HepG2 (cell line): Measurements from ENCODE around the gene COMMD7. TPM values are rescaled to one million over a fixed set of nuclear protein-coding genes. Genes with fewer than 3 reads are reported as not detected.

ENCODE experiments used
- ATRX ChIP-seq: sonication (generic); formaldehyde crosslinking; IDR thresholded peaks from 2 replicates; pipeline ENCODE4 v1.4.0; 2020; ENCODE audit warnings: missing genetic modification reagents, borderline replicate concordance
- KDM5A ChIP-seq: fragments of 200-600 bp; sonication (generic); IDR thresholded peaks from 2 replicates; pipeline ENCODE4 v1.7.0; 2018; ENCODE audit warnings: antibody characterized with exemption, mild to moderate bottlenecking, low read length, borderline replicate concordance
- KMT2B ChIP-seq: IDR thresholded peaks from 2 replicates; pipeline ENCODE4 v1.6.1; 2016; ENCODE audit warnings: missing genetic modification reagents, missing compliant biosample characterization
- ZMAT3 ChIP-seq: sonication (generic); formaldehyde crosslinking; conservative IDR thresholded peaks from 2 replicates; pipeline ENCODE4 v1.7.0; 2021; ENCODE audit warnings: missing genetic modification reagents
- ZNF670 ChIP-seq: sonication (generic); formaldehyde crosslinking; IDR thresholded peaks from 2 replicates; pipeline ENCODE4 v1.8.0; 2022; ENCODE audit warnings: mild to moderate bottlenecking, missing genetic modification reagents, borderline replicate concordance
- polyA plus RNA-seq, 8 experiments: library from polyadenylated mRNA; depleted of rRNA in 3 of 8; stranded (reverse) in 7 of 8; unstranded in 1 of 8; fragments of >200 nt; fragmentation: Illumina TruSeq in 4 of 8; extraction: Trizol in 4 of 8; gene quantifications; 2 replicates each; pipeline versions ENCODE4 v1.2.1 to v1.2.3, GENCODE V29; 2011 to 2016; ENCODE audit warnings: low read depth in 4 of 8, missing spikeins in 1 of 8, mixed read lengths in 1 of 8; ENCODE audit not compliant: insufficient read depth in 1 of 8
- total RNA-seq, 5 experiments: library from RNA; depleted of rRNA; stranded (reverse); fragments of >200 nt; fragmentation: Illumina TruSeq; extraction: Trizol; gene quantifications; 2 replicates each; pipeline ENCODE4 v1.2.3, GENCODE V29; 2016; ENCODE audit warnings: low read depth in 1 of 5
- TF ChIP-seq, protein P1 (sequence below): sonication (generic); formaldehyde crosslinking; IDR thresholded peaks from 2 replicates; pipeline ENCODE4 v1.5.0; 2020; ENCODE audit warnings: mild to moderate bottlenecking, missing genetic modification reagents, borderline replicate concordance
- TF ChIP-seq, protein P2 (sequence below): sonication (generic); formaldehyde crosslinking; IDR thresholded peaks from 2 replicates; pipeline ENCODE4 v1.5.0; 2020; ENCODE audit warnings: mild to moderate bottlenecking, low read depth, missing genetic modification reagents, borderline replicate concordance

The COMMD7 gene
- total and polyA plus RNA-seq, 2 of the 13 experiments (the other 11 are each of a cell fraction or from before 2014, with no cell fraction given): 42.1 to 53.3 TPM

- TF ChIP-seq ZMAT3 (CRISPR knock-in tag) (0 out of 2 replicates have a peak, but pooled peaks have one; percentile 14), KDM5A (no peak), ATRX (CRISPR knock-in tag) (no peak), KMT2B (0 out of 2 replicates have a peak, but pooled peaks have one; percentile 2), ZNF670 (CRISPR knock-in tag) (no peak)
- TF ChIP-seq, protein P1, sequence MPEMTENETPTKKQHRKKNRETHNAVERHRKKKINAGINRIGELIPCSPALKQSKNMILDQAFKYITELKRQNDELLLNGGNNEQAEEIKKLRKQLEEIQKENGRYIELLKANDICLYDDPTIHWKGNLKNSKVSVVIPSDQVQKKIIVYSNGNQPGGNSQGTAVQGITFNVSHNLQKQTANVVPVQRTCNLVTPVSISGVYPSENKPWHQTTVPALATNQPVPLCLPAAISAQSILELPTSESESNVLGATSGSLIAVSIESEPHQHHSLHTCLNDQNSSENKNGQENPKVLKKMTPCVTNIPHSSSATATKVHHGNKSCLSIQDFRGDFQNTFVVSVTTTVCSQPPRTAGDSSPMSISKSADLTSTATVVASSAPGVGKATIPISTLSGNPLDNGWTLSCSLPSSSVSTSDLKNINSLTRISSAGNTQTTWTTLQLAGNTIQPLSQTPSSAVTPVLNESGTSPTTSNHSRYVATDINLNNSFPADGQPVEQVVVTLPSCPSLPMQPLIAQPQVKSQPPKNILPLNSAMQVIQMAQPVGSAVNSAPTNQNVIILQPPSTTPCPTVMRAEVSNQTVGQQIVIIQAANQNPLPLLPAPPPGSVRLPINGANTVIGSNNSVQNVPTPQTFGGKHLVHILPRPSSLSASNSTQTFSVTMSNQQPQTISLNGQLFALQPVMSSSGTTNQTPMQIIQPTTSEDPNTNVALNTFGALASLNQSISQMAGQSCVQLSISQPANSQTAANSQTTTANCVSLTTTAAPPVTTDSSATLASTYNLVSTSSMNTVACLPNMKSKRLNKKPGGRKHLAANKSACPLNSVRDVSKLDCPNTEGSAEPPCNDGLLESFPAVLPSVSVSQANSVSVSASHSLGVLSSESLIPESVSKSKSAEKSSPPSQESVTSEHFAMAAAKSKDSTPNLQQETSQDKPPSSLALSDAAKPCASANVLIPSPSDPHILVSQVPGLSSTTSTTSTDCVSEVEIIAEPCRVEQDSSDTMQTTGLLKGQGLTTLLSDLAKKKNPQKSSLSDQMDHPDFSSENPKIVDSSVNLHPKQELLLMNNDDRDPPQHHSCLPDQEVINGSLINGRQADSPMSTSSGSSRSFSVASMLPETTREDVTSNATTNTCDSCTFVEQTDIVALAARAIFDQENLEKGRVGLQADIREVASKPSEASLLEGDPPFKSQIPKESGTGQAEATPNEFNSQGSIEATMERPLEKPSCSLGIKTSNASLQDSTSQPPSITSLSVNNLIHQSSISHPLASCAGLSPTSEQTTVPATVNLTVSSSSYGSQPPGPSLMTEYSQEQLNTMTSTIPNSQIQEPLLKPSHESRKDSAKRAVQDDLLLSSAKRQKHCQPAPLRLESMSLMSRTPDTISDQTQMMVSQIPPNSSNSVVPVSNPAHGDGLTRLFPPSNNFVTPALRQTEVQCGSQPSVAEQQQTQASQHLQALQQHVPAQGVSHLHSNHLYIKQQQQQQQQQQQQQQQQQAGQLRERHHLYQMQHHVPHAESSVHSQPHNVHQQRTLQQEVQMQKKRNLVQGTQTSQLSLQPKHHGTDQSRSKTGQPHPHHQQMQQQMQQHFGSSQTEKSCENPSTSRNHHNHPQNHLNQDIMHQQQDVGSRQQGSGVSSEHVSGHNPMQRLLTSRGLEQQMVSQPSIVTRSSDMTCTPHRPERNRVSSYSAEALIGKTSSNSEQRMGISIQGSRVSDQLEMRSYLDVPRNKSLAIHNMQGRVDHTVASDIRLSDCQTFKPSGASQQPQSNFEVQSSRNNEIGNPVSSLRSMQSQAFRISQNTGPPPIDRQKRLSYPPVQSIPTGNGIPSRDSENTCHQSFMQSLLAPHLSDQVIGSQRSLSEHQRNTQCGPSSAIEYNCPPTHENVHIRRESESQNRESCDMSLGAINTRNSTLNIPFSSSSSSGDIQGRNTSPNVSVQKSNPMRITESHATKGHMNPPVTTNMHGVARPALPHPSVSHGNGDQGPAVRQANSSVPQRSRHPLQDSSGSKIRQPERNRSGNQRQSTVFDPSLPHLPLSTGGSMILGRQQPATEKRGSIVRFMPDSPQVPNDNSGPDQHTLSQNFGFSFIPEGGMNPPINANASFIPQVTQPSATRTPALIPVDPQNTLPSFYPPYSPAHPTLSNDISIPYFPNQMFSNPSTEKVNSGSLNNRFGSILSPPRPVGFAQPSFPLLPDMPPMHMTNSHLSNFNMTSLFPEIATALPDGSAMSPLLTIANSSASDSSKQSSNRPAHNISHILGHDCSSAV (CRISPR knock-in tag): no peak
- TF ChIP-seq, protein P2, sequence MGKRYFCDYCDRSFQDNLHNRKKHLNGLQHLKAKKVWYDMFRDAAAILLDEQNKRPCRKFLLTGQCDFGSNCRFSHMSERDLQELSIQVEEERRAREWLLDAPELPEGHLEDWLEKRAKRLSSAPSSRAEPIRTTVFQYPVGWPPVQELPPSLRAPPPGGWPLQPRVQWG: no peak
These were observed 78.5 kb downstream of the COMMD7 start (continued) for GRCh38 chr20:32664678-32665159.
